ENCODE data around the gene ANKRD33B.
"Not testable (repeated sequence)": the region's sequence is repeated elsewhere in the genome, so short reads cannot be mapped to it uniquely, and the experiment has no call there.

The ANKRD33B gene

DNA sequence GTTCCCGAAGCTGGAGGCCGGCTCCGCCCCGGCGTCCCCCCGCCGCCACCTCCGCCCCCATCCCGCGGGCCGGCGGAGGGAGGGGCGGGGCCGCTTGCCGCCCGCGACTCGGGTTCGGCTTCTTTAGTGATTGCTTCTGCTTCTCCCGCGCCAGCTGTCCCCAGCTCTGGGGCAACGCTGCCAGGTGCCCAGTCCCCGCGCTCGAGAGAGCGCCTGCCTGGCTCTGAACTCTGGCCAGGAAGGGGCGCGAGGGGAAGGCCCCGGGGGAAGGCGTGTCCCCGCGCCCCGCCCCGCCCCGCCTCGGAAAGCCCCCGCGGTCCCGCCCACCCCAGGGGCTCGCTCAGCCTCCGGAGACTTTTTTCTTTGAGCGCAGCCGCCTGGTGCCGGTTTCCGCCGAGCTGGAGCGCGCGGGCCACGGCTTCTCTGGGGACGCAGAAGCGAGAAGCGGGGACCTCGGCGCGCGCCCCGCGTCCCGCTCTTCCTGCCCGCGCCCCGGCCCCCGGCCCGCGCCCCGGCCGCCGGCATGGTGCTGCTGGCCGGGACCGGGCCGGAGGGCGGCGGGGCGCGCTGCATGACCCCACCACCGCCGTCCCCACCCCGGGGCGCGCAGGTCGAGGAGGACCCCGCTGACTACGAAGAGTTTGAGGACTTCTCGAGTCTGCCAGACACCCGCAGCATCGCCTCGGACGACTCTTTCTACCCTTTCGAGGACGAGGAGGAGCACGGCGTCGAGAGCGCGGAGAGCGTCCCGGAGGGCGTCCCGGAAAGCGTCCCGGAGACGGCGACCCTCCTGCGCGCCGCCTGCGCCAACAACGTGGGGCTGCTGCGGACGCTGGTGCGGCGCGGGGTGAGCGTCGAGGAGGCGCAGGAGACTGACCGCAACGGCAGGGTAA, at the start of gene ANKRD33B:
TSS of gene ANKRD33B (plus strand) at position 126 of the 893 bp plus-strand sequence. CDS start at position 524, 398 bp downstream.
- peak; percentile 83 to 85 for DNase-seq

- not testable (repeated sequence) for DNase-seq
These were observed 49.3 kb upstream of the ANKRD33B start for GRCh38 chr5:10514572-10514971.

DNA sequence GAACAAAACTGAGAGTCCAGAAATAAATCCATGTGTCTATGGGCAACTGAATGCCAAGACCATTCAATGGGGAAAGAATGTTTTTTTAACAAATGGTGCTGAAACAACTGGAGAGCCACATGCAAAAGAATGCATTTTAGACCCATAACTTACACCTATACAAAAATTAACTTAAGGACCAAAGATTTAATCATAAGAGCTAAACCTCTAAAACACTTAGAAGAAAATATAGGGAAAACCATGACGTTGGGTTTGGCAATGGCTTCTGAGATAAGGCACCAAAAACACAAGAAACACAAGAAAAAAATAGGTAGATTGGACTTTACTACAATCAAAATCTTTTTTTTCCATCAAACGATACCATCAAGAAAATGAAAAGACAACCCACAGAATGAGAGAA, 48.4 kb upstream of the ANKRD33B start:
- DNase-seq = no peak

DNA sequence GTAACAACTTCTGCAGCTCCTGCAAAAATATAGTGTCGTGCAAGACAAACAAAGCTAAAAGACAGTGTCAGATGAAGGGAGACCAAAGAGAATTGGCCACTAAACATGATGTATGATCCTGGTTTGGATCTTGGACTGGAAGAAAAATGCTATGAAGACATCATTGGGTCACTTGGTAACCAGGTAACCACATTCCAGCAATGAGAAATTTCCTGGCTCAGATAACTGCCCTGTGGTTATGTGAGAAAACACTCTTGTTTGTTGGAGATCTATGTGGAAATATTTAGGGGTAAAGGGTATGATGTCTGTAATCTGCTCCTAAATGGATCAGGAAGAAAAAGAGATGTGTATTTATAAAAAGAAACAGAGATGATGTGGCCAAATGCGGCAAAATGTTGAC, 45.5 kb upstream of the ANKRD33B start:
- DNase-seq = no peak

- no peak for DNase-seq
These were observed 44.1 kb upstream of the ANKRD33B start for GRCh38 chr5:10519729-10520128.

- DNase-seq = no peak
These were observed 43.2 kb upstream of the ANKRD33B start for GRCh38 chr5:10520706-10521105.

- no peak for DNase-seq
These were observed 42.2 kb upstream of the ANKRD33B start for GRCh38 chr5:10521466-10522223.

- no peak for DNase-seq
These were observed 41.7 kb upstream of the ANKRD33B start for GRCh38 chr5:10522224-10522611.

GRCh38 chr5:10524376-10525123, 39.3 kb upstream of the ANKRD33B start:
- DNase-seq = no peak

- DNase-seq = no peak
These were observed 38.8 kb upstream of the ANKRD33B start for GRCh38 chr5:10525124-10525495.

DNA sequence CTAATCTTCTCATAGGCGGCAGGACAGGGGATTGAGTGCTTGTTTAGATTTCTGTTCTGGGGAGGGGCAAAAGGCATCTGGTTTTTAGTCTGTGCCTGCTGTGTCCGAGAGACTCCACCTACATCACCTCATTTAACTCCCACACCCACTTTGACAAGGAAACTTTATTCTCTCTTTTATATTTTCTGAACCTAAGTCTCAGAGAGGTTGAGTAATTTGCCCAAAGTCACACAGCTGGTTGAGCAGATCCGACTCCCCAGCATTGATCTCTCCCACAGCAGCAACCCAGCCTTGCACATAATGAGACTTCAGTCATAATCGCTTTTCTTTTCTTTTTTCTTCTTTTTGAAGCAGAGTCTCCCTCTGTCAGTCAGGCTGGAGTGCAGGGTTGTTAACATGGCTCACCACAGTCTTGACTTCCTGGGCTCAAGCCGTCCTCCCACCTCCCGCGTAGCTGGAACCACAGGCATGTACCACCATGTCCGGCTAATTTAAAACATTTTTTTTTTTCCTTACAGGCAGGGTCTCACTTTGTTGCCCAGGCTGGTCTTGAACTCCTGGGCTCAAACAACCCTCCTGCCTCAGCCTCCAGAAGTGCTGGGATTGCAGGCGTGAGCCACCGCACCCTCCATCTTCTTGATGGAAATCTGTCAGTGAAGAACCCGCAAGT, 36.5 kb upstream of the ANKRD33B start:
- no peak for DNase-seq

DNA sequence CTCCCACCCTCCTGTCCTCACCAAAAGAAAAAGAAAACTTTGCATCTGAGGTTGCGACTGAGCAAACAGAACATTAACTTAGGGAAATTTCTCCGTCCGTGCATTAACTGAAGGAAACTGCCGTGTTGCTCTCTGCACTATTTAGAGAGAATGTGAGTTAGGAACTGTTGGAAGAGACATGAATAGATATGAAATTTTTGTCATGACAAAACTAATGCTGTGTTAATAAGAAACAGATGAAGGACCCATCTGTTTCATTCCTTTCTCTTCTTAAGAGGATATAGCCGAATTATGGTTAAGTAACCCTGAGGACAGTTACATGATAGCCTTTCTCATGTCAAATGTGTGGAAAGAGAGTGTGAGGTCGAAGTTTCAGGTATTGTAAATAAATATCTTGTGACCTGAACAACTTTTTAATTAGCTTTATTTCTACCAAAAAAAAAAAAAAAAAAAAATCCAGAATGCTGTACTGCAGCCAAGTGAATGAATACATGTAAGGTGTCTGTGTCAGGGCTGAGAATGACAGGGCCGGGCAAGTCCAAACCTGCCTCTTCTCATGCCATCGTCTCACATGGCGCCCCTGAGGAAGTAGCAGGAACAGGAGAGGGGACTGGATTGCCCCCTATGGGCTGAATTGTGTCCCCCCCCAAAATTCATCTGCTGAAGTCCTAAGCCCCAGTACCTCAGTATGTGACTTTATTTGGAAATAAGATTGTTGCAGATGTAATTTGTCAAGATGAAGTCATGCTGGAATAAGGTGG, 35.6 kb upstream of the ANKRD33B start:
- no peak for DNase-seq

DNA sequence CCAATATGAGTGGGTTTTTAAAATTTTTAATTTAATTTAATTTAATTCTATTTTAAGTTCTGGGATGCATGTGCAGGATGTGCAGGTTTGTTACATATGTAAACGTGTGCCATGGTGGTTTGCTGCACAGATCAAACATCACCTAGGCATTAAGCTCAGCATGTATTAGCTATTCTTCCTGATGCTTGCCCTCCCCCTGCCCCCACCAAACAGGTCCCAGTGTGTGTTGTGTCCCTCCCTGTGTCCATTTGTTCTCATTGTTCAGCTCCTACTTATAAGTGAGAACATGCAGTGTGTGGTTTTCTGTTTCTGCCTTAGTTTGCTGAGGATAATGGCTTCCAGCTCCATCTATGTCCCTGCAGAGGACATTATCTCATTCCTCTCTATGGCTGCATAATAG, 35.0 kb upstream of the ANKRD33B start:
- no peak for DNase-seq

GRCh38 chr5:10530601-10531320, 33.1 kb upstream of the ANKRD33B start:
- DNase-seq = no peak

DNA sequence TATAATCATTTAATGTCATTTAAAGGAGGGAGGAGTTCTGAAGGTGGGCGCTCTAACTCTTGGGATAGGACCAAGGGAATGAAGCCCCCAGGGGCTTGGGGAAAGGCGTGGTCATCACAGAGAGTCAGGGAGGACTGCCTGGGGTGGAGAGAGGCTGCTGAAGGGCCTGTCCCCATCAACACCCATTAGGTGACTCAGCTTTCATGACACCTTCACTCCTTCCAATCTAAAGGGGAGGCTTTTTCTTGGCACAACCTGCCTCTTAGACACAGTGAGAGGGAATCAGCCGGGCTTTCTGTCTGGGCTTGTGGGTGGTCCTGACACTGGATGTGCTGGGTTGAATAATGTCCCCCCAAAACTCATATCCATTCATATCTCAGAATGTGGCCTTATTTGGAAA, 31.4 kb upstream of the ANKRD33B start:
- DNase-seq = no peak

- peak; percentile 15 to 17 for DNase-seq
These were observed 30.6 kb upstream of the ANKRD33B start for GRCh38 chr5:10533226-10533625.

GRCh38 chr5:10534561-10535530, 29.0 kb upstream of the ANKRD33B start:
- DNase-seq = no peak

DNA sequence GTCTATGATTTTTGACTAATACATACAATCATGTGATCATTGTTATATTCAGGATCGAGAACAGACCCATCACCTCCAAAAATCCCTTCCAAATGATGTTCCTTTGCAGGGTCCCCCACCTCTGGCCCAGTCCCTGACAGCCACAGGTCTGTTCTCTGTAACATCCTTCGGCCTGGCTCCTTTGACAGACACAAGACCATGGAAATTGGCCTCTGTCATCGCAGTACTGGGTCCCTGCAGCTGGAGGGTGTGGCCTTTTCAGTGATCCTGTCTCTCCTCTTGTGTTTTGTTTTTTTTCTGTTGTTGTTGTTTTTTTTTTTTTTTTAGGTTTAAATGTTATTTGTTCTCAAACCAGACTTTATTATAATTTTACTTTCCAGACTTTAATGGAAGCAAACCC, 27.4 kb upstream of the ANKRD33B start:
- DNase-seq = no peak

DNA sequence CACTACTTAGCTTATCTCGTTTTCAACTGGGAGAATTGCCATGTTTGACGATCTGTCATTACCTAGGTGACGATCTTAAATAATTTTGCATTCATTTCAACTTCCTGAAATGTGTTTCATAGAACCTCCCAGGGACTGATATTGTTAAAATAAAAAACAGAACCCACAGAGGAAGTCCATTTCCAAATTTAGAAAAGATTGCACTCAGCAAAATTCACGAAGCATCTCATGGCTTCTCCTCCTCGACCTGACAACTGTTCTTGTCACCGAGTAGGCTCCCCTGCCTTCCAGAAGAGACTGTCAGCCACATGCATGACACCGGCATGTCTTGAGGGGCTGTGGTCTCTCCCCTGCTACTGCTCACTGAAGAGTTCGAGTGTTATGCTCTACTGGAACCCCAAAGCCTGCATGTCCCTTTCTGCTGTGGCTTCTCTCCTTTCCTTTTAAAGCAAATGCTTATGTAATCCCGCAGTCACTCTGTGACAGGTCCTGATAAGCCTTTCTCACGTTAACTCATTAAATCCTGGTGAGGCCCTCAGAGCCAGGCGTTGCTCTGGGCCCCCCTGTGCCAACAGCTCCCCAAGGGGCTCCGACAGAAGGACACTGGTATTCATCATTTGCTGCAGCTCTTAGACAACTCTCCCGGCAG, 26.8 kb upstream of the ANKRD33B start:
- DNase-seq = no peak

GRCh38 chr5:10537624-10538023, 26.2 kb upstream of the ANKRD33B start:
- no peak for DNase-seq

All from CD4-positive, alpha-beta T cell treated with Interferon alpha-2 for 1 hour (primary cell).